ENCODE data around the gene DDAH2.
"Not testable (repeated sequence)": the region's sequence is repeated elsewhere in the genome, so short reads cannot be mapped to it uniquely, and the experiment has no call there.

The DDAH2 gene

GRCh38 chr6:31711233-31711632 is 17.9 kb downstream of the DDAH2 start:
- DNase-seq, result no peak

GRCh38 chr6:31710523-31711219 is 18.4 kb downstream of the DDAH2 start:
- DNase-seq, result no peak

GRCh38 chr6:31709157-31709556 is 19.9 kb downstream of the DDAH2 start:
- DNase-seq, result not testable (repeated sequence)

- no peak for DNase-seq
Observed at GRCh38 chr6:31708224-31708623, 20.9 kb downstream of the DDAH2 start.

- no peak for DNase-seq
Observed at GRCh38 chr6:31707701-31708100, 21.4 kb downstream of the DDAH2 start.

GRCh38 chr6:31706599-31706998 is 22.5 kb downstream of the DDAH2 start, which contains the start of gene LY6G6F:
LY6G6F (plus strand) TSS chr6:31706866; CDS start chr6:31706907, 41 bp downstream.
- DNase-seq, result no peak

GRCh38 chr6:31705931-31706330 is 23.2 kb downstream of the DDAH2 start:
- no peak for DNase-seq

GRCh38 chr6:31702819-31703716 is 26.0 kb downstream of the DDAH2 start, which contains the start of gene ABHD16A:
ABHD16A (minus strand) TSS chr6:31703324; CDS start chr6:31703281, 43 bp downstream.
- peak; percentile 98 for DNase-seq

- DNase-seq, result no peak
Observed at GRCh38 chr6:31702405-31702818, 26.7 kb downstream of the DDAH2 start.

GRCh38 chr6:31701666-31702404 is 27.3 kb downstream of the DDAH2 start:
- DNase-seq, result no peak

GRCh38 chr6:31700740-31701401 is 28.2 kb downstream of the DDAH2 start:
- no peak for DNase-seq

- no peak for DNase-seq
Observed at GRCh38 chr6:31697555-31697954, 31.5 kb downstream of the DDAH2 start.

GRCh38 chr6:31693535-31693934 is 35.6 kb downstream of the DDAH2 start:
- DNase-seq, result no peak

GRCh38 chr6:31692886-31693285 is 36.2 kb downstream of the DDAH2 start:
- DNase-seq, result no peak

GRCh38 chr6:31692353-31692752 is 36.7 kb downstream of the DDAH2 start:
- no peak for DNase-seq

GRCh38 chr6:31691564-31692108 is 37.5 kb downstream of the DDAH2 start:
- no peak for DNase-seq

GRCh38 chr6:31691078-31691463 is 38.0 kb downstream of the DDAH2 start:
- no peak for DNase-seq

- no peak for DNase-seq
Observed at GRCh38 chr6:31690231-31691077, 38.6 kb downstream of the DDAH2 start.

GRCh38 chr6:31689249-31690110 is 39.6 kb downstream of the DDAH2 start:
- DNase-seq, result no peak

Data from activated CD8-positive, alpha-beta memory T cell treated with anti-CD3 and anti-CD28 coated beads for 24 hours (primary cell).